NT2/D1 (cell line): ENCODE data around the gene ACOXL.

Experiments
- SUZ12 ChIP-seq: IDR thresholded peaks from 2 replicates; pipeline ENCODE4 v1.6.1; 2011; ENCODE audit not compliant: insufficient read length, insufficient read depth; ENCODE audit errors: extremely low read depth
- YY1 ChIP-seq: IDR thresholded peaks from 2 replicates; pipeline ENCODE4 v1.6.1; 2011; ENCODE audit not compliant: insufficient read length, insufficient read depth
- ZNF274 ChIP-seq: IDR thresholded peaks from 2 replicates; pipeline ENCODE4 v1.6.1; 2011; ENCODE audit warnings: mild to moderate bottlenecking, low read depth, low read length

DNA sequence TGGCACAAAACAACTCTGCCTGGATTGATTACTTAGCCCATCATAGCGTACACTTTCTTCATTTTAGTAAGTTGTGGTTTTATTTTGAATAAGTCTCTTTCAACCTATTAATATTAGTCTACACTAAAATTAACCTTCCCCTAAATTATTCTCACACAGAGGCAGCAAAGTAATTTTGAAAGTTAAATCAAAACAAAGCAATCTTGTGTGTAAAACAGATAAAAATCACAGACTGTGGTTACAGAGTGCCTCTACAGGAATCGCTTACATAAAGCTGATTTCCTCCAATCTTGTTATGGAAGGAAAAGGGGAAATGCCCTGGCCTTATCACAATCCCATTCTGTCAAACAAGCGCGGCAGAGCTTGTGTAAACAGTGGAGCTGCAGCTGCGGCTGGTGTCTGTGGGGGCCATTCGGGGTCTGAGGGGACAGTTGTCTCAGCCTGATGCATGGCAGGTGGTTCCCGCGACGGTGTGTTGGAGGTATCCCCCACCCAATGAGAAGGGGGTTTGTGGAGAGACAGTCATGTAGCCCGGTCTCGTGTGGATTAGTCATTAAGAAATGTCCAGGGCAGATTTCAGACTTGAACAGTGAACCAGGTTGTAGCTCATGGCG lies 430.5 kb downstream of the ACOXL start:
- no peak for TF ChIP-seq ZNF274
- TF ChIP-seq YY1: no peak
- TF ChIP-seq SUZ12: no peak
